ENCODE measurements around the gene SP140. TPM values are rescaled to one million over a fixed set of nuclear protein-coding genes. Genes with fewer than 3 reads are reported as not detected.
A peak's percentile ranks its signal among the peaks of the same experiment; 100 is the strongest.

Gene SP140
- 16.4 TPM for total RNA-seq (2013)
- polyA plus RNA-seq = 1 to 10 TPM; 2.5 to 7.3 (median 5.9) TPM
- 6.0 and 6.1 TPM in 2 replicates for polyA minus RNA-seq
- total RNA-seq = 3.4 to 14.9 (median 9.4) reads per million in 11 experiments

DNA sequence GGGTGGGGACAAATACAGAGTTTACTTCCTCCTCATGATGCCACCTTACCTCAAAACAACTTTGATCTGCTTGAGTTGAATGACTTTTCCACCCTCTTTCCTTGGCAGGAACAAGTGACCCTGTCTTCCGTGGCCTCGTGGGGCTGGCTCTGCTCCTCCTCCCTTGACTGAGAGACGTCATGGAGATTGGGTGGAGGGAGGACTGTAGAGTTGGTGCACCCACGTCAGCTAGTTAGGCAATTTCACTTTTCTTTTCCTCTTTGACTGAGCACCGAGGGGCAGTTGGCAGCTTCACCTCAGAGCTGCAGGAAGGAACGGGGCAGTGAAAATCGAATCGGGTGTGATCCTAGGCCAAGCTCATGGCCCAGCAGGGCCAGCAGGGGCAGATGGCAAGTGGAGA is at the start of gene SP140:
Gene SP140 (plus strand): TSS at position 251 of the 400 bp plus-strand sequence. CDS start 109 bp downstream, at position 360.
- peak within 1 kb of the TSS; percentile 90 to 97 (median 94) for H3K27ac Mint-ChIP-seq
- H3K4me3 Mint-ChIP-seq = peak within 1 kb of the TSS; percentile 75 to 90
- no peaks in the 10 kb centered on the region for H4K20me1 ChIP-seq (ENCODE audit: insufficient read depth, low read length)
- no peaks in the 10 kb centered on the region for H3K79me2 ChIP-seq (ENCODE audit: insufficient read depth, low read length)
- H2AFZ ChIP-seq (ENCODE audit: insufficient read depth, low read depth, low read length, poor library complexity, severe bottlenecking) = peak within 1 kb of the TSS; percentile 60
- peak within 1 kb of the TSS; percentile 41 for H3K9ac ChIP-seq (ENCODE audit: insufficient read depth, low read length, poor library complexity, severe bottlenecking)
- TF ChIP-seq, protein P1, sequence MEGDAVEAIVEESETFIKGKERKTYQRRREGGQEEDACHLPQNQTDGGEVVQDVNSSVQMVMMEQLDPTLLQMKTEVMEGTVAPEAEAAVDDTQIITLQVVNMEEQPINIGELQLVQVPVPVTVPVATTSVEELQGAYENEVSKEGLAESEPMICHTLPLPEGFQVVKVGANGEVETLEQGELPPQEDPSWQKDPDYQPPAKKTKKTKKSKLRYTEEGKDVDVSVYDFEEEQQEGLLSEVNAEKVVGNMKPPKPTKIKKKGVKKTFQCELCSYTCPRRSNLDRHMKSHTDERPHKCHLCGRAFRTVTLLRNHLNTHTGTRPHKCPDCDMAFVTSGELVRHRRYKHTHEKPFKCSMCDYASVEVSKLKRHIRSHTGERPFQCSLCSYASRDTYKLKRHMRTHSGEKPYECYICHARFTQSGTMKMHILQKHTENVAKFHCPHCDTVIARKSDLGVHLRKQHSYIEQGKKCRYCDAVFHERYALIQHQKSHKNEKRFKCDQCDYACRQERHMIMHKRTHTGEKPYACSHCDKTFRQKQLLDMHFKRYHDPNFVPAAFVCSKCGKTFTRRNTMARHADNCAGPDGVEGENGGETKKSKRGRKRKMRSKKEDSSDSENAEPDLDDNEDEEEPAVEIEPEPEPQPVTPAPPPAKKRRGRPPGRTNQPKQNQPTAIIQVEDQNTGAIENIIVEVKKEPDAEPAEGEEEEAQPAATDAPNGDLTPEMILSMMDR (IDR thresholded peaks at IDR 0.05) = no peak
- peaks cover 51% of the 10 kb centered on the region for H3K4me1 Mint-ChIP-seq
- H3K4me2 ChIP-seq (replicated peaks; ENCODE audit: extremely low read depth, low read length, poor library complexity, severe bottlenecking) = peak within 1 kb of the TSS; percentile 74
- WGBS (ENCODE audit: insufficient coverage) = 29% methylated on average over 6 of the region's 8 CpGs
- H3K9me3 Mint-ChIP-seq = peaks cover 0 to 5% (median 0%) of the 10 kb centered on the region in 7 donors
- DNase-seq = peak; percentile 80 to 81 (median 81)
- H3K36me3 Mint-ChIP-seq = no peaks in the 10 kb centered on the region
- H3K27ac ChIP-seq (ENCODE audit: low read depth in 1 of 2, low read length in 2 of 2) = peak within 1 kb of the TSS; percentile 69 to 83
- intact Hi-C loops (cut with micrococcal nuclease) = loop anchor here in 1 of 2 donors (10.0 kb wide), 1 partner anchor 189 kb away; the partner anchor contains the start of gene SP100
- peaks cover 0 to 4% (median 0%) of the 10 kb centered on the region in 3 donors for H3K27me3 Mint-ChIP-seq (ENCODE audit: low read depth in 3 of 3)
- H3K4me3 ChIP-seq (replicated peaks in 1 of 3; ENCODE audit: low read depth in 2 of 3, low read length in 3 of 3) = peak within 1 kb of the TSS; percentile 41 to 72 (median 56)
- H3K9me3 ChIP-seq (replicated peaks in 1 of 2; ENCODE audit: control insufficient read depth in 1 of 2, insufficient read depth in 1 of 2, low read length in 2 of 2) = no peaks in the 10 kb centered on the region
- H3K27me3 ChIP-seq (ENCODE audit: control insufficient read depth in 2 of 2, insufficient read depth in 2 of 2, low read length in 2 of 2) = no peaks in the 10 kb centered on the region
- H3K36me3 ChIP-seq (replicated peaks in 1 of 2; ENCODE audit: control insufficient read depth in 1 of 2, insufficient read depth in 2 of 2, low read length in 2 of 2) = no peaks in the 10 kb centered on the region
- H3K4me1 ChIP-seq (ENCODE audit: control insufficient read depth in 1 of 2, insufficient read depth in 2 of 2, low read length in 2 of 2) = peaks cover 37 to 49% of the 10 kb centered on the region in 2 donors

DNA sequence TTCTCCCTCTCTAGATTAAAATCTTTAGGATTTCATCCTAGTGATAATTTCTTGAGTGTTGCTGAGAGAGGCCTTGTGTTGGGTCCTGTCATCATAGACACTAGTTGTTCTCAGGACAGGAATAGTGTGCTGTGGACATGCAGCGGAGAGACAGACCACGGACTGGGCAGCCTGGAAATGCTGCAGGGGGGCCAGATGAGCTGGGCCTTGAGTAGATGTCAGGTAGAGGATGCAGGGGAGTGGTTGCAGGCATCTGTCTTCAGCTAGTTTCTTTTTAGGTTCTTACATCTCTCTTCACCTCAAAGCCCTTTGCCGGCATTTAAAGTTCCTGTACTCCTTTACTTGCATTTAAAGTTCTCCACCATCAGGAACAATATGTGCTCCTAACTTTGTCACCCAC is 48.5 kb upstream of the SP140 start:
- no peak overlapping the region for H3K27ac Mint-ChIP-seq
- Histone ChIP-seq H3K4me1 (ENCODE audit: control insufficient read depth in 1 of 2, insufficient read depth in 2 of 2, low read length in 2 of 2) (no peaks in the 10 kb centered on the region), H3K4me3 (replicated peaks in 1 of 3; ENCODE audit: low read depth in 2 of 3, low read length in 3 of 3) (no peak overlapping the region), H3K27me3 (ENCODE audit: control insufficient read depth in 2 of 2, insufficient read depth in 2 of 2, low read length in 2 of 2) (no peaks in the 10 kb centered on the region), H2AFZ (ENCODE audit: insufficient read depth, low read depth, low read length, poor library complexity, severe bottlenecking) (no peak overlapping the region), H3K36me3 (replicated peaks in 1 of 2; ENCODE audit: control insufficient read depth in 1 of 2, insufficient read depth in 2 of 2, low read length in 2 of 2) (peaks cover 93 to 99% of the 10 kb centered on the region in 2 donors), H3K27ac (ENCODE audit: low read depth in 1 of 2, low read length in 2 of 2) (no peak overlapping the region), H3K9me3 (replicated peaks in 1 of 2; ENCODE audit: control insufficient read depth in 1 of 2, insufficient read depth in 1 of 2, low read length in 2 of 2) (no peaks in the 10 kb centered on the region), H3K9ac (ENCODE audit: insufficient read depth, low read length, poor library complexity, severe bottlenecking) (no peak overlapping the region), H4K20me1 (ENCODE audit: insufficient read depth, low read length) (peaks cover 31% of the 10 kb centered on the region), H3K4me2 (replicated peaks; ENCODE audit: extremely low read depth, low read length, poor library complexity, severe bottlenecking) (no peak overlapping the region), H3K79me2 (ENCODE audit: insufficient read depth, low read length) (no peaks in the 10 kb centered on the region)
- no peak overlapping the region for H3K4me3 Mint-ChIP-seq
- TF ChIP-seq, protein P1 (IDR thresholded peaks at IDR 0.05) = no peak
- peaks cover 0 to 2% (median 0%) of the 10 kb centered on the region in 3 donors for H3K27me3 Mint-ChIP-seq (ENCODE audit: low read depth in 3 of 3)
- H3K36me3 Mint-ChIP-seq = peaks cover 96 to 98% of the 10 kb centered on the region in 2 donors
- intact Hi-C loops (cut with micrococcal nuclease) = no loop called here
- no peak for DNase-seq
- WGBS (ENCODE audit: insufficient coverage) = 94% methylated on average over 3 of the region's 3 CpGs
- H3K9me3 Mint-ChIP-seq = no peaks in the 10 kb centered on the region
- no peaks in the 10 kb centered on the region for H3K4me1 Mint-ChIP-seq
